DOHH2 (cell line): Measurements from ENCODE around the gene TMEM37.

Experiments
- H3F3A ChIP-seq: fragments of 200-600 bp; sonication (generic), shearing (Covaris generic); 2 replicates; pipeline ENCODE4 v1.6.0; 2016; ENCODE audit warnings: antibody characterized with exemption, mild to moderate bottlenecking; ENCODE audit not compliant: control insufficient read depth, insufficient read depth
- H3K27ac ChIP-seq: fragments of 200-600 bp; sonication (generic); 2 replicates; pipeline ENCODE4 v1.5.1; 2014; ENCODE audit warnings: low read depth, mild to moderate bottlenecking, low read length, moderate library complexity
- H3K27me3 ChIP-seq: fragments of 200-600 bp; sonication (generic); 2 replicates; pipeline ENCODE4 v1.6.1; 2014; ENCODE audit warnings: mild to moderate bottlenecking, low read length, mixed read lengths; ENCODE audit not compliant: control insufficient read depth
- H3K36me3 ChIP-seq: fragments of 200-600 bp; sonication (generic); 2 replicates; pipeline ENCODE4 v1.6.1; 2014; ENCODE audit warnings: mild to moderate bottlenecking, low read length, moderate library complexity, mixed read lengths; ENCODE audit not compliant: control insufficient read depth
- H3K4me1 ChIP-seq: fragments of 200-600 bp; sonication (generic); 2 replicates; pipeline ENCODE4 v1.6.1; 2014; ENCODE audit warnings: mild to moderate bottlenecking, low read length, mixed read lengths; ENCODE audit not compliant: control insufficient read depth
- H3K4me2 ChIP-seq: fragments of 200-600 bp; sonication (generic); 2 replicates; pipeline ENCODE4 v1.6.0; 2014; ENCODE audit warnings: mild to moderate bottlenecking, low read length, moderate library complexity
- H3K4me3 ChIP-seq: fragments of 200-600 bp; sonication (generic); 2 replicates; pipeline ENCODE4 v1.5.1; 2014; ENCODE audit warnings: mild to moderate bottlenecking, low read length, mixed read lengths
- H3K79me2 ChIP-seq: fragments of 200-600 bp; sonication (generic); 2 replicates; pipeline ENCODE4 v1.6.1; 2014; ENCODE audit warnings: mild to moderate bottlenecking, low read length, mixed read lengths; ENCODE audit not compliant: control insufficient read depth
- H3K9me2 ChIP-seq: fragments of 200-600 bp; sonication (generic); replicated peaks from 2 replicates; pipeline ENCODE4 v1.6.1; 2014; ENCODE audit warnings: mild to moderate bottlenecking, low read length, mixed read lengths; ENCODE audit not compliant: control insufficient read depth
- H3K9me3 ChIP-seq: fragments of 200-600 bp; sonication (generic); 2 replicates; pipeline ENCODE4 v1.6.1; 2014; ENCODE audit warnings: antibody characterized with exemption, low read length, mixed read lengths; ENCODE audit not compliant: control insufficient read depth, insufficient read depth
- H4K20me1 ChIP-seq: fragments of 200-600 bp; sonication (generic); 2 replicates; pipeline ENCODE4 v1.6.0; 2014; ENCODE audit warnings: low read depth, mild to moderate bottlenecking, antibody characterized with exemption, low read length, moderate library complexity; ENCODE audit not compliant: control insufficient read depth, insufficient read depth
- EZH2phosphoT487 ChIP-seq: fragments of 200-600 bp; sonication (generic); IDR thresholded peaks from 2 replicates; pipeline ENCODE4 v1.6.1; 2017; ENCODE audit warnings: borderline replicate concordance, mild to moderate bottlenecking, antibody characterized with exemption, low read length, moderate library complexity, mixed read lengths
- TF ChIP-seq, protein P1 (sequence below): fragments of 200-600 bp; sonication (generic); IDR thresholded peaks from one replicate; pipeline ENCODE4 v1.5.1; 2014; ENCODE audit warnings: antibody characterized with exemption, mild to moderate bottlenecking, low read depth, low read length; ENCODE audit not compliant: poor library complexity, severe bottlenecking

Gene TMEM37

DNA sequence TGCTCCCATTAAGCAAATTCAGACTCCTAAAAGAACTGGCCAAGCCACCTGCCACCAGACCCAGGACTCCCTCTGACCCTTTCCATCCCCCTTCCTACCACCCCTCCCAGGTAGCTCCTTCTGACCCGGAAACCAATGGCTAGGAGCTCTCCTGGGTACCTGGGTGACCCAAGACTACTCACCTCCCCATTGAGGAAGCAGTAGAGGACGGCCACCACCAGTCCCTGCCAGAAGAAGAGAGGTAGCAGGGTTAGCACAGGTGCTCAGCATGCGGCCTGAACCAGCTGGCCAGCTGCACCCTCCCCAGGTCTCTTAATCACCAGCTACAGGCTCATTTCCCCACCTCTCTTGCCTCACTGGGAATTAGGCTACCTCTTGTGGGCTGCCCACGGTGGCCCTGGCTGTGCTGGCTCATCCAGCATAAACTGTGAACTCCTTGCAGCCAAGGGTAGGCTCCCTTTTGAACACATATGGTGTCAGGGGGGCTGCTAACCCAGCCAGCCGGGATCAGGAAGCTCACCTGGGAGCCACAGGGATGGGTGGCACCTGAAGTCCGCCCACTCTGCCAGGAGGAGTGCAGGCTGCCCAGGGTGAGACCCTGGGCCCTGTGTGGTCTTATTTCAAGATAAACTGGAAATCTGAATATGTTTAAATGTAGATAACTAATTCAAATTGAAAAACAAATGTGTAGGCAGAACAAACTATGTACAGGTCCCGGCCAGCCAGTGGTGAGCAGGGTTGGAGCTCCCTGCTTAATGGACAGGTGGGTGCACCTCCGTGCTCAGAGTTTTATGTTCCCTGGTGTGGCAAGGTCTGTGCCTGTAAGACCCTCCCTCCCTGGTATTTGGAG lies 9.9 kb downstream of the TMEM37 start:
- TF ChIP-seq, protein P1, sequence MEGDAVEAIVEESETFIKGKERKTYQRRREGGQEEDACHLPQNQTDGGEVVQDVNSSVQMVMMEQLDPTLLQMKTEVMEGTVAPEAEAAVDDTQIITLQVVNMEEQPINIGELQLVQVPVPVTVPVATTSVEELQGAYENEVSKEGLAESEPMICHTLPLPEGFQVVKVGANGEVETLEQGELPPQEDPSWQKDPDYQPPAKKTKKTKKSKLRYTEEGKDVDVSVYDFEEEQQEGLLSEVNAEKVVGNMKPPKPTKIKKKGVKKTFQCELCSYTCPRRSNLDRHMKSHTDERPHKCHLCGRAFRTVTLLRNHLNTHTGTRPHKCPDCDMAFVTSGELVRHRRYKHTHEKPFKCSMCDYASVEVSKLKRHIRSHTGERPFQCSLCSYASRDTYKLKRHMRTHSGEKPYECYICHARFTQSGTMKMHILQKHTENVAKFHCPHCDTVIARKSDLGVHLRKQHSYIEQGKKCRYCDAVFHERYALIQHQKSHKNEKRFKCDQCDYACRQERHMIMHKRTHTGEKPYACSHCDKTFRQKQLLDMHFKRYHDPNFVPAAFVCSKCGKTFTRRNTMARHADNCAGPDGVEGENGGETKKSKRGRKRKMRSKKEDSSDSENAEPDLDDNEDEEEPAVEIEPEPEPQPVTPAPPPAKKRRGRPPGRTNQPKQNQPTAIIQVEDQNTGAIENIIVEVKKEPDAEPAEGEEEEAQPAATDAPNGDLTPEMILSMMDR, result no peak
- no peak for TF ChIP-seq EZH2phosphoT487
- no peaks in the 10 kb centered on the region for H3K9me2 ChIP-seq
- H3K27me3 ChIP-seq, result peaks cover 13% of the 10 kb centered on the region
- H3F3A ChIP-seq, result no peaks in the 10 kb centered on the region
- no peaks in the 10 kb centered on the region for H4K20me1 ChIP-seq
- no peak overlapping the region for H3K4me3 ChIP-seq
- no peak overlapping the region for H3K27ac ChIP-seq
- H3K36me3 ChIP-seq, result no peaks in the 10 kb centered on the region
- H3K4me2 ChIP-seq, result no peak overlapping the region
- no peaks in the 10 kb centered on the region for H3K79me2 ChIP-seq
- no peaks in the 10 kb centered on the region for H3K4me1 ChIP-seq
- no peaks in the 10 kb centered on the region for H3K9me3 ChIP-seq

DNA sequence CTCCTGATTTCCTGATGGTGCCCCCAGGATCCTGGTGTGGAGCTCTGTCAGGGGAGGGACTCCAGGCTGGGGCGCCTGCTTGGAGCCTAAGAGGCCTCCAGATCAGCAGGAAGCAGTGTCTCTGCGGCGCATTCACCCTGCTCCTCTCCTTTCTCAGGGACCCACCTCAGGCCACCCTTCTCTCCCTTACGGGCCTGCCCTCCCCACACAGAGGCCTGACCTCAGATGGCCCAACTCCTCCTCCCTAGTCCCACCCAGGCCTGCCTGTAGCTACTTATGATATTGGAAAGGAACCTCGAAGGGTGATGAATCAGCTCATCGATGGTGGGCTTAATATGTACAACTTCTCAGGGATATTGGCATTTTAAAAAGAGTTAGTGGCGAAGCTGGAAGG lies 10.6 kb downstream of the TMEM37 start:
- peaks cover 13% of the 10 kb centered on the region for H3K27me3 ChIP-seq
- no peaks in the 10 kb centered on the region for H3F3A ChIP-seq
- H3K9me2 ChIP-seq, result no peaks in the 10 kb centered on the region
- no peaks in the 10 kb centered on the region for H3K9me3 ChIP-seq
- no peaks in the 10 kb centered on the region for H3K4me1 ChIP-seq
- H4K20me1 ChIP-seq, result no peaks in the 10 kb centered on the region
- H3K79me2 ChIP-seq, result no peaks in the 10 kb centered on the region
- no peaks in the 10 kb centered on the region for H3K36me3 ChIP-seq
- H3K4me2 ChIP-seq, result no peak overlapping the region
- TF ChIP-seq, protein P1, result no peak
- TF ChIP-seq EZH2phosphoT487, result no peak
- no peak overlapping the region for H3K4me3 ChIP-seq
- no peak overlapping the region for H3K27ac ChIP-seq

GRCh38 chr2:119442850-119443249 lies 11.2 kb downstream of the TMEM37 start:
- no peaks in the 10 kb centered on the region for H3K9me3 ChIP-seq
- H3K79me2 ChIP-seq, result no peaks in the 10 kb centered on the region
- no peak overlapping the region for H3K27ac ChIP-seq
- H3K9me2 ChIP-seq, result no peaks in the 10 kb centered on the region
- no peaks in the 10 kb centered on the region for H4K20me1 ChIP-seq
- no peaks in the 10 kb centered on the region for H3F3A ChIP-seq
- peaks cover 12% of the 10 kb centered on the region for H3K27me3 ChIP-seq
- no peak overlapping the region for H3K4me3 ChIP-seq
- H3K4me2 ChIP-seq, result no peak overlapping the region
- no peaks in the 10 kb centered on the region for H3K36me3 ChIP-seq
- no peak for TF ChIP-seq EZH2phosphoT487
- TF ChIP-seq, protein P1, result no peak
- no peaks in the 10 kb centered on the region for H3K4me1 ChIP-seq
